Gastroesophageal sphincter (tissue), 3 donors: ENCODE results near the gene FES.

Experiments used
- CTCF ChIP-seq, 4 experiments: fragments of 200-600 bp in 2 of 4; fragments of 450-650 bp in 2 of 4; sonication (generic) in 1 of 4; IDR thresholded peaks; one replicate each; pipeline ENCODE4 v1.5.1; 2017 to 2019; ENCODE audit warnings: antibody characterized with exemption in 4 of 4, mild to moderate bottlenecking in 2 of 4, moderate library complexity in 2 of 4
- POLR2A ChIP-seq, 2 donors: fragments of 450-650 bp; IDR thresholded peaks; one replicate each; pipeline ENCODE4 v1.6.1; 2017; ENCODE audit warnings: antibody characterized with exemption in 2 of 2, mild to moderate bottlenecking in 2 of 2, moderate library complexity in 1 of 2

- no peak for TF ChIP-seq POLR2A (IDR thresholded peaks at IDR 0.05)
- TF ChIP-seq CTCF (IDR thresholded peaks at IDR 0.05) = no peak
Measured at GRCh38 chr15:90911302-90911623, 27.0 kb downstream of the FES start.
